Brain microvascular endothelial cell (primary cell): ENCODE data around the gene TMEM87B.

Experiments used
- DNase-seq: peaks from one replicate; pipeline ENCODE4 v3.0.0-alpha.2; 2020
- H3K27ac ChIP-seq: fragments of 250-450 bp; sonication (Bioruptor Pico); 2 replicates; pipeline ENCODE4 v1.5.1; 2020; ENCODE audit warnings: mild to moderate bottlenecking, moderate library complexity
- H3K27me3 ChIP-seq: fragments of 250-450 bp; sonication (Bioruptor Pico); replicated peaks from 2 replicates; pipeline ENCODE4 v1.5.1; 2020; ENCODE audit warnings: mild to moderate bottlenecking
- H3K36me3 ChIP-seq: fragments of 250-450 bp; sonication (Bioruptor Pico); replicated peaks from 2 replicates; pipeline ENCODE4 v1.5.1; 2020; ENCODE audit warnings: mild to moderate bottlenecking
- H3K4me3 ChIP-seq: 2 replicates; pipeline ENCODE4 v1.5.1; 2011; ENCODE audit warnings: low read depth, mild to moderate bottlenecking, control low read depth, low read length, moderate library complexity
- CTCF ChIP-seq: IDR thresholded peaks from 2 replicates; pipeline ENCODE4 v1.5.1; 2011; ENCODE audit warnings: low read depth, mild to moderate bottlenecking, moderate library complexity, low read length, control low read depth, inconsistent platforms; ENCODE audit errors: missing control alignments
- in situ Hi-C: cut with HindIII; loops from 2 replicates; pipeline ENCODE4 v1.10.0; 2017; ENCODE audit warnings: low sequenced_read_pairs, low pct_ligation_motif_present

TMEM87B gene

GRCh38 chr2:112055730-112056625 lies 909 bp downstream of the TMEM87B start:
- TF ChIP-seq CTCF, result no peak
- Histone ChIP-seq H3K27ac (peak overlapping the region; percentile 72), H3K36me3 (peaks cover 5% of the 10 kb centered on the region), H3K4me3 (peak overlapping the region; percentile 85), H3K27me3 (no peaks in the 10 kb centered on the region)
- in situ Hi-C loops, result no loop called here
- DNase-seq, result peak; percentile 87

GRCh38 chr2:112056626-112056987 lies 1.5 kb downstream of the TMEM87B start:
- Histone ChIP-seq H3K27me3 (no peaks in the 10 kb centered on the region), H3K36me3 (peaks cover 5% of the 10 kb centered on the region), H3K4me3 (peak overlapping the region; percentile 85), H3K27ac (peak overlapping the region; percentile 72)
- no peak for TF ChIP-seq CTCF
- in situ Hi-C loops, result no loop called here
- no peak for DNase-seq

GRCh38 chr2:112059671-112060070 lies 4.6 kb downstream of the TMEM87B start:
- DNase-seq, result no peak
- no peak for TF ChIP-seq CTCF
- Histone ChIP-seq H3K36me3 (peaks cover 32% of the 10 kb centered on the region), H3K27me3 (no peaks in the 10 kb centered on the region), H3K4me3 (no peak overlapping the region), H3K27ac (no peak overlapping the region)
- in situ Hi-C loops, result no loop called here

GRCh38 chr2:112061299-112061698 lies 6.2 kb downstream of the TMEM87B start:
- TF ChIP-seq CTCF, result no peak
- no peak for DNase-seq
- in situ Hi-C loops, result no loop called here
- H3K36me3 ChIP-seq, result peaks cover 37% of the 10 kb centered on the region
- H3K27ac ChIP-seq, result no peak overlapping the region
- H3K4me3 ChIP-seq, result no peak overlapping the region
- H3K27me3 ChIP-seq, result no peaks in the 10 kb centered on the region

GRCh38 chr2:112061840-112062239 lies 6.8 kb downstream of the TMEM87B start:
- no peak overlapping the region for H3K27ac ChIP-seq
- in situ Hi-C loops, result no loop called here
- H3K36me3 ChIP-seq, result peaks cover 39% of the 10 kb centered on the region
- no peak for DNase-seq
- H3K27me3 ChIP-seq, result no peaks in the 10 kb centered on the region
- no peak overlapping the region for H3K4me3 ChIP-seq
- TF ChIP-seq CTCF, result no peak
